CD4-positive, CD25-positive, alpha-beta regulatory T cell (primary cell): ENCODE data around the gene KDM3A. TPM values are rescaled to one million over a fixed set of nuclear protein-coding genes. Genes with fewer than 3 reads are reported as not detected.

Experiments used
- ATAC-seq, 2 donors: fragments of 150-1000 bp; cut with Tn5 transposase; one replicate each; pipeline ENCODE4 v1.10.0; 2021; ENCODE audit warnings: low read depth in 2 of 2, moderate number of reproducible peaks in 2 of 2, moderate library complexity in 1 of 2
- DNase-seq, 3 donors: peaks; one replicate each; pipeline versions ENCODE4 v3.0.0 to v3.0.0-alpha.2; 2012 to 2022; ENCODE audit warnings: mixed read lengths in 1 of 3
- H3K27ac ChIP-seq: one replicate; pipeline ENCODE4 v1.7.0; 2013; ENCODE audit warnings: mild to moderate bottlenecking, low read length; ENCODE audit not compliant: insufficient read depth, poor library complexity, severe bottlenecking
- H3K27me3 ChIP-seq: one replicate; pipeline ENCODE4 v1.7.0; 2013; ENCODE audit warnings: low read length; ENCODE audit not compliant: control insufficient read depth, insufficient read depth
- H3K36me3 ChIP-seq: one replicate; pipeline ENCODE4 v1.7.0; 2013; ENCODE audit warnings: mild to moderate bottlenecking, low read length, moderate library complexity; ENCODE audit not compliant: control insufficient read depth, insufficient read depth
- H3K4me1 ChIP-seq: 2 replicates; pipeline ENCODE4 v1.7.0; 2013; ENCODE audit warnings: mild to moderate bottlenecking, low read length; ENCODE audit not compliant: insufficient read depth, control insufficient read depth, poor library complexity, severe bottlenecking
- H3K4me3 ChIP-seq: one replicate; pipeline ENCODE4 v1.7.0; 2013; ENCODE audit warnings: low read depth, mild to moderate bottlenecking, low read length, moderate library complexity
- H3K9me3 ChIP-seq, 2 experiments: 1 replicate in 1 of 2; 2 replicates in 1 of 2; pipeline ENCODE4 v1.7.0; 2013; ENCODE audit warnings: low read length in 2 of 2, mild to moderate bottlenecking in 1 of 2, moderate library complexity in 1 of 2; ENCODE audit not compliant: control insufficient read depth in 2 of 2
- H3K27ac Mint-ChIP-seq, 3 donors: one replicate each; pipeline ENCODE4 v1.8.0; 2020 to 2022; ENCODE audit warnings: mild to moderate bottlenecking in 3 of 3, mixed read lengths in 3 of 3, moderate library complexity in 2 of 3
- H3K27me3 Mint-ChIP-seq: one replicate; pipeline ENCODE4 v1.8.0; 2022; ENCODE audit warnings: mild to moderate bottlenecking, mixed read lengths
- H3K36me3 Mint-ChIP-seq: one replicate; pipeline ENCODE4 v1.8.0; 2020; ENCODE audit warnings: mixed read lengths
- H3K4me1 Mint-ChIP-seq, 4 donors: one replicate each; pipeline ENCODE4 v1.8.0; 2020 to 2022; ENCODE audit warnings: mixed read lengths in 4 of 4, mild to moderate bottlenecking in 1 of 4
- H3K4me3 Mint-ChIP-seq, 4 donors: one replicate each; pipeline ENCODE4 v1.8.0; 2020 to 2022; ENCODE audit warnings: mild to moderate bottlenecking in 4 of 4, mixed read lengths in 4 of 4, moderate library complexity in 3 of 4
- H3K9me3 Mint-ChIP-seq, 7 donors: one replicate each; pipeline ENCODE4 v1.8.0; 2020 to 2022; ENCODE audit warnings: mixed read lengths in 7 of 7, mild to moderate bottlenecking in 3 of 7, moderate library complexity in 2 of 7
- polyA plus RNA-seq, 4 donors: library from polyadenylated mRNA; unstranded; fragments of 300-500 nt; fragmentation: Illumina TruSeq; gene quantifications; one replicate each; pipeline ENCODE4 v1.2.3, GENCODE V29; 2021
- total RNA-seq: library from RNA; stranded (reverse); gene quantifications from one replicate; pipeline ENCODE4 v1.2.3, GENCODE V29; 2022

KDM3A gene
- total and polyA plus RNA-seq, 5 donors from 2014 or later, result 22.7 to 138 (median 31.1) TPM

- Mint-ChIP-seq H3K9me3 (peaks cover 0 to 6% (median 3%) of the 10 kb centered on the region in 7 donors), H3K27ac (no peak overlapping the region), H3K4me1 (peaks cover 0 to 2% (median 0%) of the 10 kb centered on the region in 4 donors), H3K36me3 (no peaks in the 10 kb centered on the region), H3K27me3 (peaks cover 67% of the 10 kb centered on the region), H3K4me3 (no peak overlapping the region)
- H3K36me3 ChIP-seq, result no peaks in the 10 kb centered on the region
- H3K4me3 ChIP-seq, result no peak overlapping the region
- no peak for DNase-seq
- no peak for ATAC-seq
- H3K27ac ChIP-seq, result no peak overlapping the region
- no peaks in the 10 kb centered on the region for H3K9me3 ChIP-seq
- H3K4me1 ChIP-seq, result no peaks in the 10 kb centered on the region
- H3K27me3 ChIP-seq, result peaks cover 21% of the 10 kb centered on the region
These were observed 25.0 kb upstream of the KDM3A start for GRCh38 chr2:86416146-86416545.

DNA sequence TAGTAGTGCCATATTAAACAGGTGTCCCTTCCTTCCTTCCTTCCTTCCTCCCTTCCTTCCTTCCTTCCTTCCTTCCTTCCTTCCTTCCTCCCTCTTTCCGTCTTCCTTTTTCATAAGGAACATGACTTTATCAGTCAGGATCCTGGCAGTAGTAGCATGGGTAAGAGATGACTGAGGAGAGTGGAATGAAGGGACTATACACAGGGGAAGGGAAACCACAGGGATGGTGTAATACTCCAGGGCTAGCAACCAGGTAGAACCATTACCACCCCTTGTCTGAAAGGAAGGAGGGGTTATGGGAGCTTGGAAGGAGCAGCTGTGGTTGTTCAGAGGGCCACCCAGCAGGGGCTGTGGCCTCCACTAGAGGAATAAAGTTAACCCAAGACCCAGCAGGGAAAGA, 23.2 kb upstream of the KDM3A start:
- no peak overlapping the region for H3K4me3 Mint-ChIP-seq
- H3K4me3 ChIP-seq, result no peak overlapping the region
- ATAC-seq (no peak), DNase-seq (no peak)
- no peak overlapping the region for H3K27ac ChIP-seq
- H3K36me3 Mint-ChIP-seq, result no peaks in the 10 kb centered on the region
- H3K4me1 Mint-ChIP-seq, result peaks cover 0 to 2% (median 0%) of the 10 kb centered on the region in 4 donors
- peaks cover 3 to 8% of the 10 kb centered on the region in 2 experiments for H3K9me3 ChIP-seq
- peaks cover 0 to 6% (median 3%) of the 10 kb centered on the region in 7 donors for H3K9me3 Mint-ChIP-seq
- no peaks in the 10 kb centered on the region for H3K4me1 ChIP-seq
- H3K27me3 Mint-ChIP-seq, result peaks cover 62% of the 10 kb centered on the region
- H3K36me3 ChIP-seq, result no peaks in the 10 kb centered on the region
- H3K27ac Mint-ChIP-seq, result no peak overlapping the region
- H3K27me3 ChIP-seq, result peaks cover 29% of the 10 kb centered on the region

GRCh38 chr2:86420913-86421312, 20.3 kb upstream of the KDM3A start:
- Mint-ChIP-seq H3K9me3 (peaks cover 0 to 8% (median 2%) of the 10 kb centered on the region in 7 donors), H3K27ac (no peak overlapping the region), H3K4me3 (no peak overlapping the region), H3K4me1 (no peaks in the 10 kb centered on the region), H3K27me3 (peaks cover 57% of the 10 kb centered on the region), H3K36me3 (no peaks in the 10 kb centered on the region)
- Histone ChIP-seq H3K4me1 (no peaks in the 10 kb centered on the region), H3K27me3 (peaks cover 35% of the 10 kb centered on the region), H3K4me3 (no peak overlapping the region), H3K9me3 (peaks cover 10% of the 10 kb centered on the region in 2 experiments), H3K36me3 (no peaks in the 10 kb centered on the region), H3K27ac (no peak overlapping the region)
- DNase-seq, result no peak
- ATAC-seq, result no peak

DNA sequence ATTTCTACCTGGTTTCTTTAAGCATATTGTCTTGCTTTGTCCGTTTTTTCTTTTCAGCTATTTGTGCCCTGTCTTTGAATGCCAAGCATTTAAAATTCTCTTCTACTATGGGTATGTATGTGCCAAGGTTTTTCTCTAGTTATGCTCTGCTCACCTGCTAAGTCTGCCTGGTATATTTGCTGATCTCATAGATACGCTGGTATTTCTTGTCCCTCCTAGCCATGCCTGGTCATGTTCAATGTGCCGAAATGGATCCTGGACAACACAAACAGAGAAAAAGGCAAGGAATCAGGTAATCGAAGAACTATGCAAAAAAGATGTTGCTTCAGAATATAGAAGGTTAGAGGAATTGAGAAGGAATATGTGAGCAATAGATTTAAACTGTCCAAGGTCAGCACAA, 14.9 kb upstream of the KDM3A start:
- Histone ChIP-seq H3K4me1 (no peaks in the 10 kb centered on the region), H3K4me3 (no peak overlapping the region), H3K36me3 (no peaks in the 10 kb centered on the region), H3K9me3 (peaks cover 10 to 18% of the 10 kb centered on the region in 2 experiments), H3K27me3 (peaks cover 46% of the 10 kb centered on the region), H3K27ac (no peak overlapping the region)
- ATAC-seq (no peak), DNase-seq (no peak)
- Mint-ChIP-seq H3K27ac (no peak overlapping the region), H3K9me3 (peaks cover 2 to 14% (median 5%) of the 10 kb centered on the region in 7 donors), H3K27me3 (peaks cover 61% of the 10 kb centered on the region), H3K4me1 (no peaks in the 10 kb centered on the region), H3K4me3 (no peak overlapping the region), H3K36me3 (no peaks in the 10 kb centered on the region)

GRCh38 chr2:86429335-86429734, 11.8 kb upstream of the KDM3A start:
- Histone ChIP-seq H3K36me3 (no peaks in the 10 kb centered on the region), H3K9me3 (peaks cover 0 to 8% of the 10 kb centered on the region in 2 experiments), H3K27ac (no peak overlapping the region), H3K4me1 (no peaks in the 10 kb centered on the region), H3K27me3 (peaks cover 23% of the 10 kb centered on the region), H3K4me3 (no peak overlapping the region)
- no peak overlapping the region for H3K4me3 Mint-ChIP-seq
- H3K36me3 Mint-ChIP-seq, result no peaks in the 10 kb centered on the region
- ATAC-seq (no peak), DNase-seq (no peak)
- H3K27me3 Mint-ChIP-seq, result peaks cover 70% of the 10 kb centered on the region
- no peak overlapping the region for H3K27ac Mint-ChIP-seq
- peaks cover 0 to 5% (median 0%) of the 10 kb centered on the region in 4 donors for H3K4me1 Mint-ChIP-seq
- H3K9me3 Mint-ChIP-seq, result peaks cover 0 to 13% (median 6%) of the 10 kb centered on the region in 7 donors

DNA sequence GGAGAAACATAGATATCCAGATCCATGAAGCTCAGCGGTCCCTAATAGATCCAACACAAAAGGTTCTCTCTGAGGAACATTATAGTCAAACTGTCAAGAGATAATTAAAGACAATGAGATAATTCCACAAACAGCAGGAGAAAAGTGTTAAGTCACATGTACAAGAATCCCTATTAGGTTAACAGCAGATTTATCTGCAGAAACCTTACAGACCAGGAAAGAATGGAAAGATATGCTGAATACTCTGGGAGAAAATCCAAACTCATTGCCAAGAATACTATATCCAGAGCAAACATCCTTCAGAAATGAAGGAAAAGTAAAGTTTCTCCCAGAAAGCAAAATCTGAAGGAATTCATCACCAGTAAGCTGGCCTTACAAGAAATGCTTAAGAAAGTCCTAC, 10.8 kb upstream of the KDM3A start:
- Mint-ChIP-seq H3K27me3 (peaks cover 73% of the 10 kb centered on the region), H3K4me3 (no peak overlapping the region), H3K27ac (no peak overlapping the region), H3K4me1 (peaks cover 0 to 5% (median 0%) of the 10 kb centered on the region in 4 donors), H3K9me3 (peaks cover 0 to 13% (median 6%) of the 10 kb centered on the region in 7 donors), H3K36me3 (no peaks in the 10 kb centered on the region)
- DNase-seq (no peak), ATAC-seq (no peak)
- Histone ChIP-seq H3K27ac (no peak overlapping the region), H3K4me3 (no peak overlapping the region), H3K27me3 (peaks cover 19% of the 10 kb centered on the region), H3K36me3 (no peaks in the 10 kb centered on the region), H3K9me3 (peaks cover 0 to 8% of the 10 kb centered on the region in 2 experiments), H3K4me1 (no peaks in the 10 kb centered on the region)

DNA sequence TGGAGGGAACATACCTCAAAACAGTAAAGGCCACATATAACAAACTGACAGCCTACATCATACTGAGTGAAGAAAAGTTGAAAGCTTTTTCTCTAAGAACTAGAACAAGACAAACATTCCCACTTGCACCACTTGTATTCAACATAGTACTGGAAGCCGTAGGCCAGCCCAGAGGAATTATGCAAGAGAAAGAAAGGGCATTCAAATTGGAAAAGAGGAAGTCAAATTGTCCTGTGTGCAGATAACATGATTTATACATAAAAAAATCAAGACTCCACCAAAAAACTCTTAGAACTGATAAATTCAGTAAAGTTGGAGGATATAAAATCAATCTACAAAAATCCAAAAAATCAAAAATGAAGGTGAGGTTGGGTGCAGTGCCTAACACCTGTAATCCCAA, 8.0 kb upstream of the KDM3A start:
- no peaks in the 10 kb centered on the region for H3K36me3 Mint-ChIP-seq
- H3K4me1 Mint-ChIP-seq, result peaks cover 0 to 5% (median 0%) of the 10 kb centered on the region in 4 donors
- Histone ChIP-seq H3K27me3 (peaks cover 13% of the 10 kb centered on the region), H3K9me3 (peaks cover 6 to 14% of the 10 kb centered on the region in 2 experiments), H3K36me3 (no peaks in the 10 kb centered on the region), H3K4me1 (no peaks in the 10 kb centered on the region), H3K4me3 (no peak overlapping the region), H3K27ac (no peak overlapping the region)
- H3K27ac Mint-ChIP-seq, result no peak overlapping the region
- DNase-seq (no peak), ATAC-seq (no peak)
- peaks cover 2 to 16% (median 9%) of the 10 kb centered on the region in 7 donors for H3K9me3 Mint-ChIP-seq
- peaks cover 55% of the 10 kb centered on the region for H3K27me3 Mint-ChIP-seq
- H3K4me3 Mint-ChIP-seq, result no peak overlapping the region

- no peaks in the 10 kb centered on the region for H3K36me3 Mint-ChIP-seq
- no peak overlapping the region for H3K4me3 Mint-ChIP-seq
- no peak for ATAC-seq
- DNase-seq, result no peak
- H3K27me3 Mint-ChIP-seq, result peaks cover 48% of the 10 kb centered on the region
- H3K36me3 ChIP-seq, result no peaks in the 10 kb centered on the region
- peaks cover 2 to 21% (median 13%) of the 10 kb centered on the region in 7 donors for H3K9me3 Mint-ChIP-seq
- H3K27ac ChIP-seq, result no peak overlapping the region
- peaks cover 0 to 5% (median 0%) of the 10 kb centered on the region in 4 donors for H3K4me1 Mint-ChIP-seq
- H3K4me1 ChIP-seq, result no peaks in the 10 kb centered on the region
- H3K9me3 ChIP-seq, result peaks cover 14 to 24% of the 10 kb centered on the region in 2 experiments
- peaks cover 13% of the 10 kb centered on the region for H3K27me3 ChIP-seq
- H3K4me3 ChIP-seq, result no peak overlapping the region
- no peak overlapping the region for H3K27ac Mint-ChIP-seq
These were observed 6.9 kb upstream of the KDM3A start for GRCh38 chr2:86434290-86434689.
